Mononuclear cell (primary cell): ENCODE results near the gene PIGW. TPM values are rescaled to one million over a fixed set of nuclear protein-coding genes. Genes with fewer than 3 reads are reported as not detected.

Experiments used
- H3K27me3 ChIP-seq: 2 replicates; pipeline ENCODE4 v1.6.0; 2011; ENCODE audit warnings: low read length, control low read depth; ENCODE audit not compliant: insufficient read depth
- H3K4me1 ChIP-seq: 2 replicates; pipeline ENCODE4 v1.5.1; 2011; ENCODE audit warnings: mild to moderate bottlenecking, low read length, control low read depth; ENCODE audit not compliant: insufficient read depth
- H3K4me3 ChIP-seq: 2 replicates; pipeline ENCODE4 v1.5.1; 2011; ENCODE audit warnings: mild to moderate bottlenecking, low read length, moderate library complexity
- H3K9me3 ChIP-seq: 2 replicates; pipeline ENCODE4 v1.5.1; 2011; ENCODE audit warnings: low read depth, mild to moderate bottlenecking, control low read depth, low read length
- total RNA-seq: library from RNA; depleted of rRNA; stranded (reverse); fragments of >200 nt; gene quantifications from one replicate; pipeline ENCODE4 v1.2.3, GENCODE V29; 2012

PIGW gene
- total RNA-seq, 1 donor: 2.6 TPM

- Histone ChIP-seq H3K4me3 (no peak overlapping the region), H3K9me3 (no peaks in the 10 kb centered on the region), H3K27me3 (no peaks in the 10 kb centered on the region), H3K4me1 (peaks cover 68% of the 10 kb centered on the region)
Observed at GRCh38 chr17:36547776-36548175, 13.0 kb downstream of the PIGW start.

- Histone ChIP-seq H3K4me3 (no peak overlapping the region), H3K4me1 (peaks cover 70% of the 10 kb centered on the region), H3K27me3 (no peaks in the 10 kb centered on the region), H3K9me3 (no peaks in the 10 kb centered on the region)
Observed at GRCh38 chr17:36550491-36551417, 16.0 kb downstream of the PIGW start.

GRCh38 chr17:36553459-36553858, 18.7 kb downstream of the PIGW start:
- no peaks in the 10 kb centered on the region for H3K27me3 ChIP-seq
- no peak overlapping the region for H3K4me3 ChIP-seq
- no peaks in the 10 kb centered on the region for H3K9me3 ChIP-seq
- H3K4me1 ChIP-seq: peaks cover 48% of the 10 kb centered on the region

- H3K4me3 ChIP-seq: no peak overlapping the region
- H3K9me3 ChIP-seq: no peaks in the 10 kb centered on the region
- H3K27me3 ChIP-seq: no peaks in the 10 kb centered on the region
- no peaks in the 10 kb centered on the region for H3K4me1 ChIP-seq
Observed at GRCh38 chr17:36566081-36566480, 31.3 kb downstream of the PIGW start.

- no peaks in the 10 kb centered on the region for H3K9me3 ChIP-seq
- H3K4me3 ChIP-seq: no peak overlapping the region
- H3K27me3 ChIP-seq: no peaks in the 10 kb centered on the region
- no peaks in the 10 kb centered on the region for H3K4me1 ChIP-seq
Observed at GRCh38 chr17:36575028-36575427, 40.2 kb downstream of the PIGW start.

- H3K9me3 ChIP-seq: no peaks in the 10 kb centered on the region
- H3K4me1 ChIP-seq: no peaks in the 10 kb centered on the region
Observed at GRCh38 chr17:36576793-36577192, 42.0 kb downstream of the PIGW start.

GRCh38 chr17:36578671-36579070, 43.9 kb downstream of the PIGW start:
- Histone ChIP-seq H3K27me3 (no peaks in the 10 kb centered on the region), H3K4me3 (no peak overlapping the region), H3K4me1 (no peaks in the 10 kb centered on the region)

More at GRCh38 chr17:36576793-36577192, 42.0 kb downstream of the PIGW start:
- H3K4me3 ChIP-seq: no peak overlapping the region
- no peaks in the 10 kb centered on the region for H3K27me3 ChIP-seq

GRCh38 chr17:36583787-36584186, 49.0 kb downstream of the PIGW start:
- no peaks in the 10 kb centered on the region for H3K27me3 ChIP-seq
- no peaks in the 10 kb centered on the region for H3K4me1 ChIP-seq
- no peaks in the 10 kb centered on the region for H3K9me3 ChIP-seq
- H3K4me3 ChIP-seq: no peak overlapping the region

More at GRCh38 chr17:36578671-36579070, 43.9 kb downstream of the PIGW start:
- no peaks in the 10 kb centered on the region for H3K9me3 ChIP-seq

GRCh38 chr17:36586138-36586537, 51.4 kb downstream of the PIGW start:
- no peaks in the 10 kb centered on the region for H3K9me3 ChIP-seq
- H3K4me1 ChIP-seq: peaks cover 1% of the 10 kb centered on the region
- H3K4me3 ChIP-seq: no peak overlapping the region
- no peaks in the 10 kb centered on the region for H3K27me3 ChIP-seq

Other genes starting within 250 kb of the PIGW start
- gene TBC1D3G, start 211.1 kb upstream of the PIGW start, total RNA-seq: not detected
- gene TBC1D3H, start 146.6 kb upstream of the PIGW start, total RNA-seq: not detected
- gene ZNHIT3, start 48.3 kb upstream of the PIGW start, total RNA-seq: 42.8 TPM
- 36.8 TPM for gene MYO19, start 119 bp upstream of the PIGW start, total RNA-seq
- gene GGNBP2, start 9.9 kb downstream of the PIGW start, total RNA-seq: 177 TPM
- 1.8 TPM for gene DHRS11, start 56.9 kb downstream of the PIGW start, total RNA-seq
- 1.5 TPM for gene MRM1, start 66.6 kb downstream of the PIGW start, total RNA-seq